SK-N-SH (cell line): ENCODE measurements around the gene FXYD5. TPM values are rescaled to one million over a fixed set of nuclear protein-coding genes. Genes with fewer than 3 reads are reported as not detected.

Experiments
- CTCF ChIA-PET: fragments of 300-600, 350-600 bp; formaldehyde crosslinking; extraction: SDS; loops from one replicate; lab custom pipeline; 2021; lab: Yijun Ruan, JAX
- POLR2A ChIA-PET: fragments of 350-600 bp; sonication (Branson Sonifier 250); formaldehyde crosslinking; extraction: SDS; loops from one replicate; lab custom pipeline; 2020; ENCODE audit warnings: antibody characterized with exemption, inconsistent platforms; lab: Yijun Ruan, JAX
- DNase-seq: peaks from one replicate; pipeline ENCODE4 v3.0.0; 2012
- H2AFZ ChIP-seq: fragments of 200-600 bp; sonication (generic); 2 replicates; pipeline ENCODE4 v1.8.1; 2016; ENCODE audit warnings: antibody characterized with exemption, mild to moderate bottlenecking, low read depth
- H3F3A ChIP-seq: fragments of 200-600 bp; sonication (generic); replicated peaks from 2 replicates; pipeline ENCODE3; 2016; ENCODE audit warnings: antibody characterized with exemption, mild to moderate bottlenecking; ENCODE audit not compliant: insufficient read depth
- H3K27ac ChIP-seq, 2 experiments: fragments of 200-500 bp in 1 of 2; fragments of 200-600 bp in 1 of 2; sonication (Bioruptor generic) in 1 of 2; sonication (generic), shearing (Covaris generic) in 1 of 2; 2 replicates each; pipeline versions ENCODE4 v1.5.1 to v1.6.1; 2014 to 2016; ENCODE audit warnings: low read depth in 2 of 2, inconsistent platforms in 1 of 2, low read length in 1 of 2, mild to moderate bottlenecking in 1 of 2, mixed read lengths in 1 of 2
- H3K27me3 ChIP-seq: fragments of 200-600 bp; sonication (generic), shearing (Covaris generic); 2 replicates; pipeline ENCODE4 v1.6.1; 2016; ENCODE audit warnings: mixed run types; ENCODE audit not compliant: insufficient read depth
- H3K36me3 ChIP-seq, 2 experiments: fragments of 200-500 bp in 1 of 2; fragments of 200-600 bp in 1 of 2; sonication (Bioruptor generic) in 1 of 2; sonication (generic) in 1 of 2; replicated peaks in 1 of 2; 2 replicates each; pipeline versions ENCODE3 to v1.5.1; 2014 to 2016; ENCODE audit warnings: low read length in 1 of 2, mild to moderate bottlenecking in 1 of 2; ENCODE audit not compliant: insufficient read depth in 2 of 2, control insufficient read depth in 1 of 2
- H3K4me1 ChIP-seq, 2 experiments: fragments of 200-500 bp in 1 of 2; fragments of 200-600 bp in 1 of 2; sonication (Bioruptor generic) in 1 of 2; sonication (generic), shearing (Covaris generic) in 1 of 2; 2 replicates each; pipeline versions ENCODE4 v1.5.1 to v1.6.1; 2014 to 2016; ENCODE audit warnings: low read depth in 1 of 2, low read length in 1 of 2, mixed run types in 1 of 2; ENCODE audit not compliant: insufficient read depth in 2 of 2, control insufficient read depth in 1 of 2
- H3K4me2 ChIP-seq: fragments of 200-600 bp; sonication (generic), shearing (Covaris generic); 2 replicates; pipeline ENCODE4 v1.6.1; 2017; ENCODE audit warnings: mixed run types
- H3K4me3 ChIP-seq, 2 experiments: fragments of 200-500 bp in 1 of 2; fragments of 200-600 bp in 1 of 2; sonication (Bioruptor generic) in 1 of 2; sonication (generic), shearing (Covaris generic) in 1 of 2; 2 replicates each; pipeline versions ENCODE4 v1.5.1 to v1.8.1; 2014 to 2016; ENCODE audit warnings: low read depth in 2 of 2, inconsistent platforms in 1 of 2, low read length in 1 of 2, mild to moderate bottlenecking in 1 of 2, mixed read lengths in 1 of 2, moderate library complexity in 1 of 2
- H3K79me2 ChIP-seq: fragments of 200-600 bp; sonication (generic); 2 replicates; pipeline ENCODE4 v1.8.1; 2017; ENCODE audit warnings: mild to moderate bottlenecking; ENCODE audit not compliant: insufficient read depth
- H3K9ac ChIP-seq: fragments of 200-600 bp; sonication (generic); 2 replicates; pipeline ENCODE4 v1.6.1; 2017; ENCODE audit warnings: mixed run types
- H3K9me2 ChIP-seq: fragments of 200-600 bp; sonication (generic); 2 replicates; pipeline ENCODE4 v1.6.1; 2017; ENCODE audit warnings: mixed run types
- H3K9me3 ChIP-seq: fragments of 200-600 bp; sonication (generic); 2 replicates; pipeline ENCODE4 v1.6.1; 2017; ENCODE audit warnings: mixed run types, mild to moderate bottlenecking, moderate library complexity
- H4K20me1 ChIP-seq: fragments of 200-600 bp; sonication (generic); 2 replicates; pipeline ENCODE4 v1.6.1; 2017; ENCODE audit warnings: mild to moderate bottlenecking, mixed run types; ENCODE audit not compliant: insufficient read depth
- ELF1 ChIP-seq: IDR thresholded peaks from 2 replicates; pipeline ENCODE4 v1.4.0; 2012
- EP300 ChIP-seq, 2 experiments: IDR thresholded peaks; 2 replicates each; pipeline versions ENCODE4 v1.4.0 to v1.6.1; 2012; ENCODE audit warnings: borderline replicate concordance in 1 of 2, low read depth in 1 of 2, low read length in 1 of 2
- EZH2phosphoT487 ChIP-seq: fragments of 200-600 bp; sonication (generic); IDR thresholded peaks from 2 replicates; pipeline ENCODE4 v1.6.1; 2017; ENCODE audit warnings: low read depth, mixed run types, mild to moderate bottlenecking, antibody characterized with exemption, moderate library complexity, borderline replicate concordance
- FOSL2 ChIP-seq: IDR thresholded peaks from 2 replicates; pipeline ENCODE4 v1.4.0; 2012; ENCODE audit warnings: low read depth, mild to moderate bottlenecking, moderate library complexity, borderline replicate concordance
- FOXJ3 ChIP-seq: sonication (generic); formaldehyde crosslinking; IDR thresholded peaks from 2 replicates; pipeline ENCODE4 v1.5.1; 2020; ENCODE audit warnings: mild to moderate bottlenecking, missing genetic modification reagents
- FOXM1 ChIP-seq: IDR thresholded peaks from 2 replicates; pipeline ENCODE4 v1.4.0; 2012; ENCODE audit warnings: low read depth, mild to moderate bottlenecking
- GATA2 ChIP-seq: sonication (generic); formaldehyde crosslinking; IDR thresholded peaks from 2 replicates; pipeline ENCODE4 v1.5.0; 2020; ENCODE audit warnings: mild to moderate bottlenecking, missing genetic modification reagents
- MEF2A ChIP-seq: IDR thresholded peaks from 2 replicates; pipeline ENCODE4 v1.4.0; 2012; ENCODE audit warnings: low read depth, borderline replicate concordance
- MXI1 ChIP-seq: IDR thresholded peaks from 2 replicates; pipeline ENCODE4 v1.6.1; 2012; ENCODE audit warnings: mild to moderate bottlenecking, low read depth, low read length, improper control_type of control experiment
- NFIC ChIP-seq: IDR thresholded peaks from 2 replicates; pipeline ENCODE4 v1.4.0; 2012; ENCODE audit warnings: borderline replicate concordance
- PBX3 ChIP-seq: IDR thresholded peaks from 2 replicates; pipeline ENCODE4; 2012
- POLR2AphosphoS5 ChIP-seq: IDR thresholded peaks from 2 replicates; pipeline ENCODE4 v1.6.1; 2012; ENCODE audit warnings: low read depth, low read length
- RAD21 ChIP-seq: IDR thresholded peaks from 2 replicates; pipeline ENCODE4 v1.6.1; 2012; ENCODE audit warnings: mild to moderate bottlenecking, low read length
- RFX5 ChIP-seq: IDR thresholded peaks from 2 replicates; pipeline ENCODE4 v1.6.1; 2012; ENCODE audit warnings: mild to moderate bottlenecking, improper control_type of control experiment, low read length
- RXRA ChIP-seq: IDR thresholded peaks from 2 replicates; pipeline ENCODE4 v1.4.0; 2012; ENCODE audit warnings: low read depth, mild to moderate bottlenecking, borderline replicate concordance
- SMC3 ChIP-seq: IDR thresholded peaks from 2 replicates; pipeline ENCODE4 v1.6.1; 2012; ENCODE audit warnings: low read depth, low read length, improper control_type of control experiment
- TAF1 ChIP-seq: IDR thresholded peaks from 2 replicates; pipeline ENCODE4 v1.6.1; 2012; ENCODE audit warnings: low read depth, mild to moderate bottlenecking, low read length, moderate library complexity, borderline replicate concordance
- TEAD4 ChIP-seq: IDR thresholded peaks from 2 replicates; pipeline ENCODE4 v1.4.0; 2012; ENCODE audit warnings: mild to moderate bottlenecking, borderline replicate concordance; ENCODE audit not compliant: insufficient read depth
- WGBS: methylation state at CpG from one replicate; pipeline ENCODE4 v1.1.6; 2017; ENCODE audit warnings: low lambda C conversion rate; 5-methylcytosine and 5-hydroxymethylcytosine counted together
- polyA plus RNA-seq, 3 experiments: library from polyadenylated mRNA; depleted of rRNA; stranded (reverse); fragments of >200 nt; gene quantifications; 2 replicates each; pipeline ENCODE4 v1.2.3, GENCODE V29; 2012
- TF ChIP-seq, protein P1 (sequence below): IDR thresholded peaks from 2 replicates; pipeline ENCODE4 v1.4.0; 2012; ENCODE audit warnings: low read depth, borderline replicate concordance
- TF ChIP-seq, protein P2 (sequence below): IDR thresholded peaks from 2 replicates; pipeline ENCODE4 v1.4.0; 2012; ENCODE audit warnings: low read depth, borderline replicate concordance

Gene FXYD5
- polyA plus RNA-seq, 1 of the 3 experiments (the other 2 are of a cell fraction) = 195 TPM

GRCh38 chr19:35146746-35147459 is 7.6 kb upstream of the FXYD5 start:
- Histone ChIP-seq H3K9ac (no peak overlapping the region), H3K79me2 (no peaks in the 10 kb centered on the region), H3K9me3 (no peaks in the 10 kb centered on the region), H3F3A (peaks cover under 1% of the 10 kb centered on the region), H3K4me2 (no peak overlapping the region), H3K4me1 (peaks cover 0 to 15% of the 10 kb centered on the region in 2 experiments; a peak in 1 of 4 replicates), H3K36me3 (no peaks in the 10 kb centered on the region), H3K9me2 (no peaks in the 10 kb centered on the region), H4K20me1 (no peaks in the 10 kb centered on the region), H2AFZ (no peak overlapping the region), H3K4me3 (no peak overlapping the region), H3K27ac (no peak overlapping the region), H3K27me3 (peaks cover 27% of the 10 kb centered on the region; the same call in 1 of the 2 replicates)
- 68% methylated on average over 7 of the region's 7 CpGs for WGBS
- POLR2A ChIA-PET = no interaction called here
- no peak for DNase-seq
- no peak for TF ChIP-seq RAD21
- no peak for TF ChIP-seq ELF1
- no peak for TF ChIP-seq TAF1
- TF ChIP-seq RFX5 = no peak
- TF ChIP-seq SMC3 = no peak
- no peak for TF ChIP-seq FOXM1
- no peak for TF ChIP-seq GATA2 (CRISPR knock-in tag)
- no peak for TF ChIP-seq MEF2A
- no peak for TF ChIP-seq NFIC
- no peak for TF ChIP-seq EP300 (IDR thresholded peaks at IDR 0.05; ENCODE audit: borderline replicate concordance in 1 of 2, low read depth in 1 of 2, low read length in 1 of 2)
- no peak for TF ChIP-seq FOSL2
- TF ChIP-seq POLR2AphosphoS5 = no peak
- TF ChIP-seq PBX3 = no peak
- TF ChIP-seq RXRA = no peak
- no peak for TF ChIP-seq FOXJ3 (CRISPR knock-in tag)
- no peak for TF ChIP-seq TEAD4
- TF ChIP-seq MXI1 = no peak
- no peak for TF ChIP-seq EZH2phosphoT487
- TF ChIP-seq, protein P1, sequence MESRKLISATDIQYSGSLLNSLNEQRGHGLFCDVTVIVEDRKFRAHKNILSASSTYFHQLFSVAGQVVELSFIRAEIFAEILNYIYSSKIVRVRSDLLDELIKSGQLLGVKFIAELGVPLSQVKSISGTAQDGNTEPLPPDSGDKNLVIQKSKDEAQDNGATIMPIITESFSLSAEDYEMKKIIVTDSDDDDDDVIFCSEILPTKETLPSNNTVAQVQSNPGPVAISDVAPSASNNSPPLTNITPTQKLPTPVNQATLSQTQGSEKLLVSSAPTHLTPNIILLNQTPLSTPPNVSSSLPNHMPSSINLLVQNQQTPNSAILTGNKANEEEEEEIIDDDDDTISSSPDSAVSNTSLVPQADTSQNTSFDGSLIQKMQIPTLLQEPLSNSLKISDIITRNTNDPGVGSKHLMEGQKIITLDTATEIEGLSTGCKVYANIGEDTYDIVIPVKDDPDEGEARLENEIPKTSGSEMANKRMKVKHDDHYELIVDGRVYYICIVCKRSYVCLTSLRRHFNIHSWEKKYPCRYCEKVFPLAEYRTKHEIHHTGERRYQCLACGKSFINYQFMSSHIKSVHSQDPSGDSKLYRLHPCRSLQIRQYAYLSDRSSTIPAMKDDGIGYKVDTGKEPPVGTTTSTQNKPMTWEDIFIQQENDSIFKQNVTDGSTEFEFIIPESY = no peak
- TF ChIP-seq, protein P2, sequence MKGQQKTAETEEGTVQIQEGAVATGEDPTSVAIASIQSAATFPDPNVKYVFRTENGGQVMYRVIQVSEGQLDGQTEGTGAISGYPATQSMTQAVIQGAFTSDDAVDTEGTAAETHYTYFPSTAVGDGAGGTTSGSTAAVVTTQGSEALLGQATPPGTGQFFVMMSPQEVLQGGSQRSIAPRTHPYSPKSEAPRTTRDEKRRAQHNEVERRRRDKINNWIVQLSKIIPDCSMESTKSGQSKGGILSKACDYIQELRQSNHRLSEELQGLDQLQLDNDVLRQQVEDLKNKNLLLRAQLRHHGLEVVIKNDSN = no peak
- CTCF ChIA-PET = interaction anchor here (0.9 to 2.8 kb wide), 6 partner anchors 12 to 123 kb away, joined by 3 to 13 read pairs (median 4); partner anchors contain the start of gene LGI4
